ENCODE measurements around the gene KCNK13.

KCNK13 gene

GRCh38 chr14:90109858-90110257, 48.1 kb downstream of the KCNK13 start:
- Histone ChIP-seq H3K9ac (ENCODE audit: low read length) (no peak overlapping the region), H3K4me3 (ENCODE audit: low read length) (no peak overlapping the region), H3K27me3 (ENCODE audit: control insufficient read depth, insufficient read depth, low read length) (no peaks in the 10 kb centered on the region), H3K4me1 (ENCODE audit: control insufficient read depth, insufficient read depth, low read length) (no peaks in the 10 kb centered on the region), H3K36me3 (ENCODE audit: control insufficient read depth, insufficient read depth, low read length) (no peaks in the 10 kb centered on the region), H3K27ac (ENCODE audit: low read depth, low read length) (no peak overlapping the region)

GRCh38 chr14:90111895-90112534, 50.2 kb downstream of the KCNK13 start:
- Histone ChIP-seq H3K4me1 (ENCODE audit: control insufficient read depth, insufficient read depth, low read length) (no peaks in the 10 kb centered on the region), H3K9ac (ENCODE audit: low read length) (no peak overlapping the region), H3K27me3 (ENCODE audit: control insufficient read depth, insufficient read depth, low read length) (no peaks in the 10 kb centered on the region), H3K36me3 (ENCODE audit: control insufficient read depth, insufficient read depth, low read length) (no peaks in the 10 kb centered on the region), H3K27ac (ENCODE audit: low read depth, low read length) (no peak overlapping the region), H3K4me3 (ENCODE audit: low read length) (no peak overlapping the region)

GRCh38 chr14:90114554-90114953, 52.8 kb downstream of the KCNK13 start:
- H3K36me3 ChIP-seq (ENCODE audit: control insufficient read depth, insufficient read depth, low read length), result no peaks in the 10 kb centered on the region
- H3K27ac ChIP-seq (ENCODE audit: low read depth, low read length), result no peak overlapping the region
- H3K27me3 ChIP-seq (ENCODE audit: control insufficient read depth, insufficient read depth, low read length), result no peaks in the 10 kb centered on the region
- no peak overlapping the region for H3K4me3 ChIP-seq (ENCODE audit: low read length)
- no peak overlapping the region for H3K9ac ChIP-seq (ENCODE audit: low read length)
- no peaks in the 10 kb centered on the region for H3K4me1 ChIP-seq (ENCODE audit: control insufficient read depth, insufficient read depth, low read length)

- Histone ChIP-seq H3K4me3 (ENCODE audit: low read length) (no peak overlapping the region), H3K36me3 (ENCODE audit: control insufficient read depth, insufficient read depth, low read length) (no peaks in the 10 kb centered on the region), H3K27ac (ENCODE audit: low read depth, low read length) (no peak overlapping the region), H3K9ac (ENCODE audit: low read length) (no peak overlapping the region), H3K27me3 (ENCODE audit: control insufficient read depth, insufficient read depth, low read length) (no peaks in the 10 kb centered on the region), H3K4me1 (ENCODE audit: control insufficient read depth, insufficient read depth, low read length) (no peaks in the 10 kb centered on the region)
Measured at GRCh38 chr14:90115780-90116179, 54.0 kb downstream of the KCNK13 start.

- no peaks in the 10 kb centered on the region for H3K4me1 ChIP-seq (ENCODE audit: control insufficient read depth, insufficient read depth, low read length)
- H3K4me3 ChIP-seq (ENCODE audit: low read length), result no peak overlapping the region
- H3K27ac ChIP-seq (ENCODE audit: low read depth, low read length), result no peak overlapping the region
- H3K36me3 ChIP-seq (ENCODE audit: control insufficient read depth, insufficient read depth, low read length), result no peaks in the 10 kb centered on the region
- H3K9ac ChIP-seq (ENCODE audit: low read length), result no peak overlapping the region
- no peaks in the 10 kb centered on the region for H3K27me3 ChIP-seq (ENCODE audit: control insufficient read depth, insufficient read depth, low read length)
Measured at GRCh38 chr14:90116444-90116843, 54.6 kb downstream of the KCNK13 start.

GRCh38 chr14:90118027-90118426, 56.2 kb downstream of the KCNK13 start:
- H3K4me3 ChIP-seq (ENCODE audit: low read length), result no peak overlapping the region

GRCh38 chr14:90126260-90126659, 64.5 kb downstream of the KCNK13 start:
- H3K27me3 ChIP-seq (ENCODE audit: control insufficient read depth, insufficient read depth, low read length), result no peaks in the 10 kb centered on the region
- no peaks in the 10 kb centered on the region for H3K4me1 ChIP-seq (ENCODE audit: control insufficient read depth, insufficient read depth, low read length)
- no peak overlapping the region for H3K4me3 ChIP-seq (ENCODE audit: low read length)
- H3K9ac ChIP-seq (ENCODE audit: low read length), result no peak overlapping the region
- H3K36me3 ChIP-seq (ENCODE audit: control insufficient read depth, insufficient read depth, low read length), result no peaks in the 10 kb centered on the region
- no peak overlapping the region for H3K27ac ChIP-seq (ENCODE audit: low read depth, low read length)

More at GRCh38 chr14:90118027-90118426, 56.2 kb downstream of the KCNK13 start:
- Histone ChIP-seq H3K27me3 (ENCODE audit: control insufficient read depth, insufficient read depth, low read length) (no peaks in the 10 kb centered on the region), H3K27ac (ENCODE audit: low read depth, low read length) (no peak overlapping the region), H3K36me3 (ENCODE audit: control insufficient read depth, insufficient read depth, low read length) (no peaks in the 10 kb centered on the region), H3K9ac (ENCODE audit: low read length) (no peak overlapping the region), H3K4me1 (ENCODE audit: control insufficient read depth, insufficient read depth, low read length) (no peaks in the 10 kb centered on the region)

GRCh38 chr14:90132821-90133570, 71.2 kb downstream of the KCNK13 start:
- no peaks in the 10 kb centered on the region for H3K36me3 ChIP-seq (ENCODE audit: control insufficient read depth, insufficient read depth, low read length)
- no peak overlapping the region for H3K4me3 ChIP-seq (ENCODE audit: low read length)
- no peak overlapping the region for H3K9ac ChIP-seq (ENCODE audit: low read length)
- H3K4me1 ChIP-seq (ENCODE audit: control insufficient read depth, insufficient read depth, low read length), result no peaks in the 10 kb centered on the region
- H3K27me3 ChIP-seq (ENCODE audit: control insufficient read depth, insufficient read depth, low read length), result no peaks in the 10 kb centered on the region
- no peak overlapping the region for H3K27ac ChIP-seq (ENCODE audit: low read depth, low read length)

- Histone ChIP-seq H3K27me3 (ENCODE audit: control insufficient read depth, insufficient read depth, low read length) (no peaks in the 10 kb centered on the region), H3K36me3 (ENCODE audit: control insufficient read depth, insufficient read depth, low read length) (no peaks in the 10 kb centered on the region)
Measured at GRCh38 chr14:90136904-90137303, 75.1 kb downstream of the KCNK13 start.

GRCh38 chr14:90137807-90138206, 76.0 kb downstream of the KCNK13 start:
- no peaks in the 10 kb centered on the region for H3K36me3 ChIP-seq (ENCODE audit: control insufficient read depth, insufficient read depth, low read length)
- H3K4me3 ChIP-seq (ENCODE audit: low read length), result no peak overlapping the region
- H3K27me3 ChIP-seq (ENCODE audit: control insufficient read depth, insufficient read depth, low read length), result no peaks in the 10 kb centered on the region
- H3K9ac ChIP-seq (ENCODE audit: low read length), result no peak overlapping the region
- H3K27ac ChIP-seq (ENCODE audit: low read depth, low read length), result no peak overlapping the region
- H3K4me1 ChIP-seq (ENCODE audit: control insufficient read depth, insufficient read depth, low read length), result no peaks in the 10 kb centered on the region

More at GRCh38 chr14:90136904-90137303, 75.1 kb downstream of the KCNK13 start:
- Histone ChIP-seq H3K4me1 (ENCODE audit: control insufficient read depth, insufficient read depth, low read length) (no peaks in the 10 kb centered on the region), H3K9ac (ENCODE audit: low read length) (no peak overlapping the region), H3K4me3 (ENCODE audit: low read length) (no peak overlapping the region), H3K27ac (ENCODE audit: low read depth, low read length) (no peak overlapping the region)

GRCh38 chr14:90139199-90139598, 77.4 kb downstream of the KCNK13 start:
- no peaks in the 10 kb centered on the region for H3K27me3 ChIP-seq (ENCODE audit: control insufficient read depth, insufficient read depth, low read length)
- H3K4me3 ChIP-seq (ENCODE audit: low read length), result no peak overlapping the region

GRCh38 chr14:90140298-90140955, 78.6 kb downstream of the KCNK13 start:
- no peaks in the 10 kb centered on the region for H3K4me1 ChIP-seq (ENCODE audit: control insufficient read depth, insufficient read depth, low read length)
- no peaks in the 10 kb centered on the region for H3K36me3 ChIP-seq (ENCODE audit: control insufficient read depth, insufficient read depth, low read length)
- H3K9ac ChIP-seq (ENCODE audit: low read length), result no peak overlapping the region
- H3K27me3 ChIP-seq (ENCODE audit: control insufficient read depth, insufficient read depth, low read length), result no peaks in the 10 kb centered on the region
- H3K27ac ChIP-seq (ENCODE audit: low read depth, low read length), result no peak overlapping the region
- H3K4me3 ChIP-seq (ENCODE audit: low read length), result no peak overlapping the region

More at GRCh38 chr14:90139199-90139598, 77.4 kb downstream of the KCNK13 start:
- H3K9ac ChIP-seq (ENCODE audit: low read length), result no peak overlapping the region
- H3K4me1 ChIP-seq (ENCODE audit: control insufficient read depth, insufficient read depth, low read length), result no peaks in the 10 kb centered on the region
- H3K36me3 ChIP-seq (ENCODE audit: control insufficient read depth, insufficient read depth, low read length), result no peaks in the 10 kb centered on the region
- no peak overlapping the region for H3K27ac ChIP-seq (ENCODE audit: low read depth, low read length)

Data from rectal smooth muscle tissue (tissue), 1 donor.